LNCaP clone FGC (cell line): ENCODE data around the gene LRRFIP1.
A peak's percentile ranks its signal among the peaks of the same experiment; 100 is the strongest.

Experiments
- DNase-seq: peaks from one replicate; pipeline ENCODE4 v3.0.0-alpha.2; 2011; ENCODE audit warnings: low read depth
- H3K4me3 ChIP-seq: 2 replicates; pipeline ENCODE4 v1.5.1; 2011; ENCODE audit warnings: mild to moderate bottlenecking, low read depth, low read length, control low read depth
- CTCF ChIP-seq: IDR thresholded peaks from 2 replicates; pipeline ENCODE4 v1.5.1; 2012; ENCODE audit warnings: mild to moderate bottlenecking; ENCODE audit not compliant: control insufficient read depth, insufficient read depth; ENCODE audit errors: extremely low read depth

Gene LRRFIP1

DNA sequence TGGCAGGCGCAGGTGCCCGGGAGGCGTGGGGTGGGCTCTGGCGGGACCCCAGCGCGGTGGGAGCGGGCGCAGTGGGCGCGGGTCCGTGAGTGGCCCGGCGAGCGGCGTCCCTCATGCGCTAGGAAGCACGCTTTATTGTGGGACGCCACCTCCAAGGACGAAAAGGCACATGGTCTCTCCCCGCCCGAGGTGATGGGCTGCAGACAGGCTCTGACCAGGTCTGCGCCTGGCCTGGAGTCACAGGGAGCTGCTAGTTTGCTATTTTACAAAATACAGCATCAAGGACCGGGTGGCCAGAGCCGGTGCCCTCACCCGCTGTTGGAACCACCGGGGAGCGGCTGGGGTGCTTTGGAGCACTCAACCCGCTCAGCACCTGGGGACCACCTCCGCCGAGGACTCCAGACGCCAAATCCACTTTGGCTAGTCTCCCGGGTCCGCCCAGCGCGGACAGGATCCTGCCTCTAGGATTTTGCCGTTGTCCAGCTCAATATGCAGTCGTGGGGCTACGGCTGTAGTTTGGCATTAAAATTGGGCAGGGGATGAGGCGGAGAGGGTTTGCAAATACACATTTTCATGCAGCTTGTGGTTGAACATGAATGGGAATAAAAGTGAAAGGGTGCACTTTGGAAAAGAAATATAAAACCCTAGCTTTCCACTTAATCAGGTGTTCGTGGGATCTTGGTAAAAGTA, 65.4 kb downstream of the LRRFIP1 start:
- no peak for DNase-seq
- peak overlapping the region; percentile 82 for H3K4me3 ChIP-seq
- no peak for TF ChIP-seq CTCF

GRCh38 chr2:237693291-237693994, 66.1 kb downstream of the LRRFIP1 start:
- H3K4me3 ChIP-seq, result peak overlapping the region; percentile 82
- no peak for TF ChIP-seq CTCF
- DNase-seq, result no peak

DNA sequence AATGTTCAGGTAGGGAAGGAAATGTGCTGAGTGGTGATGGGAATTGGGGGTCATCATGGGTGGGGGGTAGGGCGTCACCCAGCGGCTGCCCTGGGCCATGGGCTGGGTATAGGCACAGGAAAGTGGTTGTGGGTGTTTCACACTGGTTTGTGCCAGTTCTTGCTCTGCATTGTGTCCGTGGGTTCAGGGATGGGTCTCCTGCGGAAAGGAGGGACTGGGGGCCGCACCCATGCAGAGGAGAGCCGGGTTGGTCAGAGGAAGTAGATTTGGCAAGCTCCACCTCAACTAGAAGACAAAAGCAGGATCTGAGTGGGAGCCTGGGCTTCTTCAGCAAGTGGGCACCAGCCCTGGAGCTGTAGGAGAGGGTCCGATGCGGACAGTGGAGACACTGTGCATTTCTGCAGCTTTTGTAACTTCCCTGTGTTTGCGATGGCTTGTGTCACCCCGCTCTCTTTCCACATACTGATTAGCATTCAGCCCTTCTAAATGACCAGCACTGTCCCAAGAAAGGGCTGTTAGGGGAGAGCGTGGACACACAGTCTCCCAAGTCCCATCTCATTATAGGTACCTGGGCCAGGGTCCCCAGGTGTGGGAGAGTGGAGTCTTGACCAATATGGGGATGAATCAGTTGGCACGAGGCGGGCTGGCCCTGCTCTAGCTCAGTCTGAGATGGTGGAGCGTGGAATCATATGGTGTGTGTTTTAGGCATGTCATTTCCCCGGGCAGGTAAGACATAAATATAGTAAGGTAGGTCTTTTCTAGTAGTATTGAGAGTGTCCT, 67.2 kb downstream of the LRRFIP1 start:
- H3K4me3 ChIP-seq, result peak overlapping the region; percentile 82; the same call in 1 of the 2 replicates
- no peak for TF ChIP-seq CTCF
- no peak for DNase-seq

- TF ChIP-seq CTCF, result no peak
- H3K4me3 ChIP-seq, result no peak overlapping the region
- DNase-seq, result peak; percentile 76
These were observed 67.9 kb downstream of the LRRFIP1 start for GRCh38 chr2:237695201-237695780.

GRCh38 chr2:237696461-237696860, 69.1 kb downstream of the LRRFIP1 start:
- DNase-seq, result no peak
- H3K4me3 ChIP-seq, result no peak overlapping the region
- TF ChIP-seq CTCF, result no peak

- H3K4me3 ChIP-seq, result no peak overlapping the region
- no peak for DNase-seq
- TF ChIP-seq CTCF, result no peak
These were observed 70.4 kb downstream of the LRRFIP1 start for GRCh38 chr2:237697586-237698357.
